HG03565 (cell line): ENCODE results near the gene IKBKG.
"Not testable (repeated sequence)": the region's sequence is repeated elsewhere in the genome, so short reads cannot be mapped to it uniquely, and the experiment has no call there.

Experiments used
- ATAC-seq: cut with Tn5 transposase; IDR thresholded peaks from one replicate; pipeline ENCODE4 v1.9.1; 2021; ENCODE audit warnings: mild to moderate bottlenecking, moderate library complexity; ENCODE audit not compliant: unreplicated experiment

The IKBKG gene

GRCh38 chrX:154547245-154548027 lies at the start of gene IKBKG:
TSS of gene IKBKG (plus strand) at chrX:154547620. CDS start at chrX:154552003, 4,383 bp downstream.
- peak; percentile 71 for ATAC-seq

- not testable (repeated sequence) for ATAC-seq
These were observed 46.0 kb upstream of the IKBKG start for GRCh38 chrX:154501423-154501822.

GRCh38 chrX:154502098-154502497 lies 45.3 kb upstream of the IKBKG start:
- ATAC-seq, result no peak

- no peak for ATAC-seq
These were observed 44.4 kb upstream of the IKBKG start for GRCh38 chrX:154502989-154503388.

GRCh38 chrX:154505734-154506133 lies 41.7 kb upstream of the IKBKG start:
- no peak for ATAC-seq

GRCh38 chrX:154506483-154507332 lies 40.7 kb upstream of the IKBKG start:
- ATAC-seq, result no peak

- ATAC-seq, result no peak
These were observed 39.6 kb upstream of the IKBKG start for GRCh38 chrX:154507673-154508383.

- no peak for ATAC-seq
These were observed 39.1 kb upstream of the IKBKG start for GRCh38 chrX:154508384-154508745.

- ATAC-seq, result no peak
These were observed 38.0 kb upstream of the IKBKG start for GRCh38 chrX:154509455-154509854.

GRCh38 chrX:154511761-154512160 lies 35.7 kb upstream of the IKBKG start:
- ATAC-seq, result no peak

- no peak for ATAC-seq
These were observed 34.4 kb upstream of the IKBKG start for GRCh38 chrX:154512879-154513553.

- ATAC-seq, result no peak
These were observed 33.7 kb upstream of the IKBKG start for GRCh38 chrX:154513716-154514115.

- ATAC-seq, result no peak
These were observed 32.1 kb upstream of the IKBKG start for GRCh38 chrX:154515090-154515965.

GRCh38 chrX:154515966-154516655 lies 31.3 kb upstream of the IKBKG start, which contains the start of gene FAM3A:
TSS of gene FAM3A (minus strand) at chrX:154516232. CDS start at chrX:154515772, 460 bp downstream.
- ATAC-seq, result peak; percentile 85

- ATAC-seq, result no peak
These were observed 30.7 kb upstream of the IKBKG start for GRCh38 chrX:154516656-154517100.

- ATAC-seq, result no peak
These were observed 30.2 kb upstream of the IKBKG start for GRCh38 chrX:154517101-154517781.

- ATAC-seq, result no peak
These were observed 28.0 kb upstream of the IKBKG start for GRCh38 chrX:154519389-154519788.
